SU-DHL-6 (cell line): Measurements from ENCODE around the gene SPDEF.

ENCODE experiments used
- H2AFZ ChIP-seq: fragments of 200-600 bp; sonication (generic); 2 replicates; pipeline ENCODE4 v1.6.1; 2014; ENCODE audit warnings: low read depth, mild to moderate bottlenecking, moderate library complexity, mixed read lengths, antibody characterized with exemption, low read length; ENCODE audit not compliant: severe bottlenecking
- H3F3A ChIP-seq: fragments of 200-600 bp; shearing (Covaris generic); 2 replicates; pipeline ENCODE4 v1.6.0; 2016; ENCODE audit warnings: antibody characterized with exemption, mild to moderate bottlenecking; ENCODE audit not compliant: insufficient read depth
- H3K27ac ChIP-seq: fragments of 200-600 bp; sonication (generic); 2 replicates; pipeline ENCODE4 v1.5.1; 2016; ENCODE audit warnings: low read depth, mild to moderate bottlenecking, low read length, moderate library complexity, mixed read lengths
- H3K27me3 ChIP-seq: fragments of 200-600 bp; sonication (generic), shearing (Covaris generic); 2 replicates; pipeline ENCODE4 v1.6.0; 2014; ENCODE audit warnings: mild to moderate bottlenecking, low read length
- H3K36me3 ChIP-seq: fragments of 200-600 bp; sonication (generic); 2 replicates; pipeline ENCODE4 v1.6.1; 2014; ENCODE audit warnings: mild to moderate bottlenecking, low read length, mixed read lengths
- H3K4me2 ChIP-seq: fragments of 300-600, 200-600 bp; shearing (Covaris generic), sonication (generic); 2 replicates; pipeline ENCODE4 v1.6.0; 2014; ENCODE audit warnings: low read length, low read depth, mild to moderate bottlenecking; ENCODE audit not compliant: poor library complexity, severe bottlenecking
- H3K4me3 ChIP-seq: fragments of 200-600 bp; sonication (generic); 2 replicates; pipeline ENCODE4 v1.5.1; 2014; ENCODE audit warnings: antibody characterized with exemption, low read length, mild to moderate bottlenecking, mixed read lengths; ENCODE audit not compliant: insufficient read depth, poor library complexity, severe bottlenecking
- H3K79me2 ChIP-seq: fragments of 200-600 bp; sonication (generic); 2 replicates; pipeline ENCODE4 v1.6.1; 2014; ENCODE audit warnings: mild to moderate bottlenecking, low read length, moderate library complexity; ENCODE audit not compliant: insufficient read depth
- H3K9ac ChIP-seq: fragments of 200-600 bp; sonication (generic); 2 replicates; pipeline ENCODE4 v1.7.0; 2014; ENCODE audit warnings: mild to moderate bottlenecking, low read length
- H3K9me2 ChIP-seq: fragments of 200-600 bp; sonication (generic); replicated peaks from 2 replicates; pipeline ENCODE4 v1.6.1; 2014; ENCODE audit warnings: low read length; ENCODE audit not compliant: insufficient read depth
- H3K9me3 ChIP-seq: fragments of 200-600 bp; sonication (generic); 2 replicates; pipeline ENCODE4 v1.6.1; 2014; ENCODE audit warnings: low read length, mixed read lengths; ENCODE audit not compliant: insufficient read depth
- H4K20me1 ChIP-seq: fragments of 200-600 bp; sonication (generic); 2 replicates; pipeline ENCODE4 v1.6.1; 2014; ENCODE audit warnings: low read depth, mild to moderate bottlenecking, antibody characterized with exemption, low read length, moderate library complexity, mixed read lengths
- CTCF ChIP-seq: fragments of 200-600 bp; sonication (generic); IDR thresholded peaks from one replicate; pipeline ENCODE4 v1.5.1; 2017; ENCODE audit warnings: antibody characterized with exemption, mild to moderate bottlenecking, low read length, moderate library complexity; ENCODE audit not compliant: insufficient read depth, poor library complexity, severe bottlenecking
- EZH2phosphoT487 ChIP-seq: fragments of 200-600 bp; sonication (generic), shearing (Covaris generic); conservative IDR thresholded peaks from 2 replicates; pipeline ENCODE4 v1.6.1; 2018; ENCODE audit warnings: mild to moderate bottlenecking, antibody characterized with exemption, low read length, moderate library complexity, mixed read lengths

The SPDEF gene

GRCh38 chr6:34514593-34515472 lies 41.3 kb downstream of the SPDEF start:
- H3K27ac ChIP-seq, result no peak overlapping the region
- no peaks in the 10 kb centered on the region for H3F3A ChIP-seq
- H3K4me3 ChIP-seq, result no peak overlapping the region
- no peaks in the 10 kb centered on the region; the same call in 1 of the 2 replicates for H4K20me1 ChIP-seq
- H3K27me3 ChIP-seq, result no peaks in the 10 kb centered on the region
- H2AFZ ChIP-seq, result no peak overlapping the region
- TF ChIP-seq CTCF (no peak), EZH2phosphoT487 (no peak)
- no peaks in the 10 kb centered on the region for H3K9me2 ChIP-seq
- H3K4me2 ChIP-seq, result no peak overlapping the region
- no peaks in the 10 kb centered on the region for H3K36me3 ChIP-seq
- H3K79me2 ChIP-seq, result no peaks in the 10 kb centered on the region
- H3K9ac ChIP-seq, result no peak overlapping the region
- no peaks in the 10 kb centered on the region for H3K9me3 ChIP-seq

GRCh38 chr6:34514112-34514511 lies 42.0 kb downstream of the SPDEF start:
- Histone ChIP-seq H3K9ac (no peak overlapping the region), H3K9me3 (peaks cover 4% of the 10 kb centered on the region; the same call in 1 of the 2 replicates), H3K27me3 (no peaks in the 10 kb centered on the region), H4K20me1 (no peaks in the 10 kb centered on the region; the same call in 1 of the 2 replicates), H3F3A (0 out of 2 replicates have a peak, but pooled peaks cover 3% of the 10 kb centered on the region), H2AFZ (no peak overlapping the region), H3K79me2 (no peaks in the 10 kb centered on the region), H3K9me2 (no peaks in the 10 kb centered on the region), H3K4me3 (no peak overlapping the region), H3K4me2 (no peak overlapping the region), H3K27ac (no peak overlapping the region), H3K36me3 (peaks cover 4% of the 10 kb centered on the region)
- TF ChIP-seq CTCF (no peak), EZH2phosphoT487 (no peak)

- Histone ChIP-seq H2AFZ (no peak overlapping the region), H3K36me3 (peaks cover 7% of the 10 kb centered on the region), H3K4me3 (no peak overlapping the region), H3K4me2 (no peak overlapping the region), H3K9ac (no peak overlapping the region), H3K79me2 (no peaks in the 10 kb centered on the region), H3K27ac (no peak overlapping the region), H3F3A (0 out of 2 replicates have a peak, but pooled peaks cover 4% of the 10 kb centered on the region), H3K27me3 (no peaks in the 10 kb centered on the region), H3K9me3 (peaks cover 5% of the 10 kb centered on the region; the same call in 1 of the 2 replicates), H4K20me1 (no peaks in the 10 kb centered on the region; the same call in 1 of the 2 replicates), H3K9me2 (no peaks in the 10 kb centered on the region)
- TF ChIP-seq CTCF, result no peak
- TF ChIP-seq EZH2phosphoT487, result no peak
Measured at GRCh38 chr6:34513646-34514045, 42.5 kb downstream of the SPDEF start.
